CD4-positive, alpha-beta T cell treated with Interleukin-1 beta for 1 hour (primary cell): ENCODE results near the gene ATG5.

ENCODE experiments used
- DNase-seq, 2 donors: peaks; one replicate each; pipeline ENCODE4 v3.0.0-alpha.2; 2020 to 2022

Gene ATG5

DNA sequence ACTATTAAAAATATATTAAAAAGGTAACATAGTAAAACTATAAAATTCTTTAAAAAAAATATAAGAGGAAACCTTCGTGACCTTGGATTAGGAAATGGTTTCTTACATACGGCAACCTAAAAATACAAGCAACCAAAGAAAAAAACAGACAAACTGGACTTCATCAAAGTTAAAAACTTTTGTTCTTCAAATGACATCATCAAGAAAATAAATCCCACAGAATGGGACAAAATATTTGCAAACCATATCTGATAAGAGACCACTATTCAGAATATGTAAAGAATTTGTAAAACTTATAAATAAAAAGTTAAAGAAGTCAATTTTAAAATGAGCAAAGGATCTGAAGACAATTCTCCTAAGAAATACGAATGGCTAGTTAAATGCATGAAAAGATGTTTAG, 110.0 kb downstream of the ATG5 start:
- no peak for DNase-seq

DNA sequence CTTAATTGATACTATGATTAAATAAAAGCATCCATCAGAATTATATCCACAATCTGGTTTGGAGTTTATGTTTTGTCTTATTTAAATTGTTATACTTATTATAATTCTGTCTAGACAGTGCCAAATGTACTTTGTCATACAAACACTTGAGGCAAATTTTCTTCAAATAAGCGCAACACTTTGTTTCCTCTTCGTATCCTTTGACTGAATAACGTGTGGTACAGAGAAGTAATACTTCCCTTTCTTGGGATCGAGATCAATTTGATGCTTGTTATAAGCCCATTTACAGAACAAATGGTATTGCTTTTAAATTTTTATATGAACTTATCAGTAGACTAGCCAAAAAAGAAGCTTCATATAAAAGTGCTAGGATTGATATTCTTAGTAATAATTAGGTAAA, 111.0 kb downstream of the ATG5 start:
- DNase-seq = no peak

DNA sequence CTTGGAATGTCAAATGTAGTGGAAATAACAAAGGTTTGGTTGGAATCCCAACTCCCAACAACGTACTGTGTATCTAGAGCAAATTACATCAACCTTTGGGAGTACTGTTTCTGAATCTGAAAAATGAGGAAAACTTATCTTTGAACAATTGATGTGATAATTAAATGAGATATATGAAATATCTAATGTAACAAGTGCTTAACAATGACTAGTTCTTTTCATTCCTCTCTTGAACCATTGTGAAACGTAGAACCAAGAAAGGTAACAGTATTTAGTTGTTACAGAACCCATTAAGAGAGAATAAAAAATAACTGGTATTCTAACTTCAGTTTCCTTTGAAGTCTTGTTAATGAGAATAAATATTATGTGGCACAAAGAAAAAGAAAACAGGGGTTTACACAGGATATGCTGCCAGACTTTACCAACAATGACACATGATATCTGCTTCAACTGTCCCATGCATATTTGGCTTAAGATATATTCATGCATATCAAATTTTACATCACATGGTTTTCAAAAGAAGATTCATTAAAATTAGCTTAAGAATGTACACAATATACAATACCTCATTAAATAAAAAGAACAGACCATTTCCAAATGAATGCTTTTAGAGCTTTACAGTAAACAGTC, 111.8 kb downstream of the ATG5 start:
- DNase-seq = no peak

DNA sequence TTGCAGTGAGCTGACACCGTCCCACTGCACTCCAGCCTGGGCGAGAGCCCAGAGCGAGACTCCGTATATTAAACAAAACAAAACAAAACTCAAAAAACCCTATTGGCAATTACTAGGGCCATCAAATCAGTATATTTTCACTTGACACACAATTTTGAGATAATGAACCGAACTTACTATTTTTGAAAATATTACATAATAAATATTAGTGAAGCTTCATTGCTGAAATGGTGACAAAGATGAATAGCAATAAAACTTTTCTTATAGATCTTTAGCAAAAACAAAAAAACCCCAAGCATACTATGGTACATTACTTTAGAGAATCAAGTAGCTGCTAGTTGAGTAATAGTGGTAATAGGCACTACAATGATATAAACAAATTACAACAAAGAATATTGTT, 113.0 kb downstream of the ATG5 start:
- DNase-seq = no peak

DNA sequence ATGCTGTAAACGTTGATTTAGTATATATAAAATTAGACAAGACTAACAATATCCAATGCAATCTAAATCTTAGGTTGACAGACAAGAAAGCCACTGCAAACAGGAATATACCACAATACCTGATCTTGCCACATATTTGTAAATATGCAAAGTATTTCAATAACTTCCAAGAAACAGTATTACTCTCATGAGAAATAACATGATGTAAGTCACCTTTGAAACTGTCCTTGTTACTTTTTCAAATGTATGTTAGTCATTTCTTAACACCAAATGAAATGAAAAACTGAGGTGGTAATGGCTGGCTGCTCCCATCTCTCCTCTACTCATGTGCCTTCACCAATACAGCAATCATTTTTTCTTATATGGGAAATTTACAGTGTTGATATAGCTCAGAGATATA, 118.7 kb downstream of the ATG5 start:
- DNase-seq = no peak

DNA sequence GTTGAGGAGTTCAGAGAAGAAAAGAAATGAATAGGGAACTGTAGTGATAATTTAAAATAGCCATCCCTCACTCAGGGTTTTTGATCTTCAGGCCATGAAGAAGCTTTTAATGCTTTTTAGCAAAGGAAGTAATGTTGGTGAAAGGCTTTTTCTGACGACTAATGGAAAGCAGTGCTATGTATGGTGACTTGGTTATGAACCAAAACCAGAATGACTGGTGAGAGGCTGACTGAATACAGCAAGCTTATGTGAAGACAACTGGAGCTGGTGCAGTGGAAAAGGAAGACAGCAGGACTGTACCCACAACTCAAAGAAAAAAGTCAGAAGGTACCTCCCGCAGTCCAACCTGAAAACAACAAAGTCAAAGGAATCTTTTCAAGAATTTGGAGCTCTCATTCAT, 120.6 kb downstream of the ATG5 start:
- no peak for DNase-seq

DNA sequence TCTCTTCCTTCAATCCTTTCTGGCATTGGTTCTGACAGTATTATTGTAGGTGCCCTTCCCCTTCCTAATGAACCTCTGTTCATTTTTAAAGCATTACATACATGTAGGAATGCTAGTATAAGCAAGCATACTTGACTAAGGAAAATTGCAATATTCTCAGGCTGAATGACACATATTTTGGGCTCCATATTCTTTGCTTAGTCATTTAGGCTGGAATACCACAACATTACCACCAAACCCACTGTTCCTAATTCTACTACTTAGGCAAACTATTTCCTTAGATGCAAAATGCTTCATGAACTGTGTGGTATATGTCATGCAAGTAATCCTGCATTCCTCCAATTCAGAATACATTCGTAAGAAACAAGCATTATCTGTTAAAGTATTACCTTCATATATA, 125.6 kb downstream of the ATG5 start:
- DNase-seq = no peak

DNA sequence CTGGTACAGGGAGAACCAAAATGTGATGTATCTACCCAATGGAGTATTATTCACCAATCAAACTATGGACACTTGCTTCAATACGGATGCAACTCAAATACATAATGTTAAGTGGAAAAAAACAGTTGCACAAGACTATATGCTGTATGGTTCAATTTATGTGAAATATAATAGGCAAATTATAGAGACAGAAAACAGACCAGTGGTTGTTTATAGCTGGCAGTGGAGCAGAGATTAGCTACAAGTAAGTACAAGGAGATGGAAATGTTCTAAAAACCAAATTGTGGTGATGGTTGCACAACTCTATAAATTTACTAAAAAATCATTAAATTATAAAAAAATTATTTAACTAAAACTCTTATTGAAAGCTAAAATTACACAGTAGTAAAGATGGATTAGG, 126.2 kb downstream of the ATG5 start:
- DNase-seq = no peak

DNA sequence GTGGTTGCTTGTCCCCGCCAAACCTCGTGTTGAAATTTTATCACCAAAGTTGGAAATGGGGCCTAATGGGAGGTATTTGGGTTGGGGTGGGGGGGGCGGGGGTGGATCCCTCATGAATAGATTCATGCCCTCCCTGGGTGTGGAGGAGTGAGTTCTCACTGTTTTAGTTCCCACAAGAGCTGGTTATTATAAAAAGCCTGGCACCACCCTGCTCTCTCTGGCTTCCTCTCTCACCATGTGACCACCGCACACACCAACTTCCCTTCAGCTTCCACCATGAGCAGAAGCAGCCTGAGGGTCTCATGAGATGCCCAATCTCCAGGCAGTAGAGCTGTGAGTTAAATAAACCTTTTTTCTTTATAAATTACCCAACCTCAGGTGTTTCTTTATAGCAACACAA, 128.1 kb downstream of the ATG5 start:
- peak; percentile 15 to 48 for DNase-seq

DNA sequence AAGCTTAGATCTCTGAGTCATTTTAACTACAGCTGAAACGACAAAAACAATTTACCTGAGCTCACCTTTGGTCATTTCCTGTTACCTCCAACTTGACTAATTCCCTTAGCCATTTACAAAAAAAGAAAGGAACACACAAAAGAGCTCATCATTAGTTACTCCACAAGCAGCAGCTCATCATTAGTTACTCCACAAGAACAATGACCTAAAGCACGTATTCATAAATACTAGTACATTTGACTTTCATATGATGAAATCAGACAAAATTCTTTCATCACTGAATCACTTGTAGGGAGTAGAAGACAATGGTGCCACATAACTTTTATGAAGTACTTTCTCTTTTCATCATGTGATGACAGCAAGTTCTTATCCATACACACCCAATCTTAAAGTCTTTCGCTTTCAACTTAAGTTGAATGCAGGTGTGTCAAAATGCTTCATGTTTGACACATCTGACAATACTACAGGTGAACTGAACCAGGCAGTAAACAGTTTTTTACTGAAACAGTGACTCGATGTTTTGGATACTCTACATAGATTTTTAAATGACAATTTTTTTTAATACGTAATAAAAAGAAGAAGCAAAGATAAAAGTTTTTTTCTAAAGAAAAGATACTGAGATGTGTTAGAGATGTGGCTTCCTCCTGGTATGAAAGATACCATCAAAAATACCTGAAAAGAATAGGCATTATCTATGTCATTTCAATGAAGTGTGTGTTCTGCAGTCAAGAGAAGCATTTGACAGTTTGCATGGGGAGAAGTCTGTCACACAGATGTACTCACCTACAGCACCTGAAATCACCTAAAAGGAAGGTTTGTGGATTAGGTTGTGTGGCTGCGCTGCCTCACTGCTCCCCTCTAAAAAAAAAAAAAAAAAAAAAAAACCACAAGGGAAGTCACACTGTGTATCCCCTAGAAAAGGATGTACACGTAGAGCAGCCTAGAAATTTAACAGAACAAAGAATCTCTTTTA, 130.3 kb downstream of the ATG5 start:
- peak; percentile 22 to 57 for DNase-seq

DNA sequence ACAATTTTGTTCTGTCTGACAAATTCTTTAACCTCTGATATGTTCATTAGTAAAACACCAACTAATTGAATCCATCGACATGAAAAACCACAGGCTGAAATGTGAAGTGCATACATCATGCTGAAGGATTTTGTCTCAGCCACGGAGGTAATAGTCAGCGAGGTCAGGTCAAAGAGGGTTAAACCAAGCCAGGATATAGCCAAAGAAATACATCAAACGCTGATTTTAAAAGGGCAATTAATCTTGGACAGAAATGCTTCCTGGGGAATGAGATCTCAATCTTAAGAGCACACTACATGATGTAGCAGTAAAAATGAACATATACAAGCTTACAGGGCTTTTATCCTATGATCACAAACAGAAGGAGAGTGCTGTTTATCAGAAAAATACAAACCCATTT, 132.7 kb downstream of the ATG5 start:
- no peak for DNase-seq

DNA sequence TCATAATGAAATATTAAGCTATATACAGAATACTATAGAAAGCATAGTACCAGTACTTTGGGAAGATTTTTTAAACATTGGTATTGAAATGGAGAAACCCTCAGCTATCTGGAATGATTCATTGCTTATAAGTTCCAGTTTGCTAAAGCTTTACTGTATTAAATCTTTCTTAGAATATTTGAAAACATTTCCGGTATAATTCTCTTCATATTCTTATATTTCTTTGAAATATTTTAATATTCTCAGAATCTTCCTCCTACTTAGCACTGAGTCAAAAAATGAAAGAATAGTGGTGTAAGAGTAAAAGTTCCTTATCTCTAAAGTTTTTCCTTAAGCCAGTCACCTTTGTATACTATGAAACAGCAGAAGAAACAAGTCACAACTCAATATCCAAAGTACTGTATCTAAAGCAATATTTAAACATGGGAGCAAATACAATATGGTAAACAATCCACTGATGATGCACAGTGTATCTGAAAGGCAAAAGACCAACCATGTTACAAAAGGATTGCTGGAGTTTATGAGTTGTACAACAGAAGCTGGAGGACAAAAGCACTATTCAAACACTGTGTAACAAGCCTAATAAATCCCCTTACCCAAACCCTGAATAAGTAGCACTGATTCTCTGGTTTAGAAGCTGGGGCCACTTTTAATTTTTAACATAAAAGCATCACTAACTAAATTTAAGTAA, 137.3 kb downstream of the ATG5 start:
- no peak for DNase-seq

DNA sequence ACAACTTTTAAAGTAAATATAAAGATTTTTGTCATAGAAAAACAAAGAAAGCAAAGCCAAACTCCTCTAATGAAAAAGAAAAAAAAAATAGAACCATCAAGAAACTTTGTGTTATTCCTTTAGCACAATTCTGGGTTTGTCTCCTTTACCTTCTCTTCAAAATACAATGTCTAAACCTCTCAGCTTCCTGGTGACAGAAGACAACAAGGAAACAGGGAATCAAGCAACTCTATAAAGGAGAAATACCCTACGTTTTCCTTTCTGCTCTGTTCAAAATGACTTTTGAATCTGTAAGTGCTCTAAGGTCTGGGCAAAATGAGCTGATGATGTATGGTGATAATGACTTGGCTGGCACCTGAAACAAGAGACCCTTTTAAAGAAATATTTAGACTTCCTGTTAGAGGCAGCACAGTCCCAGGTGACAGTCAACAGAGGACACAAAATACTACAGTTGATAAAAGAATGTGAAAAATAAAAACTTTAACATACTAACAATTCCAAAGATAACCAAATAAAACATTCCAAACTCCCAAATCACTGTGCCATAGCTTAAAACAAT, 138.1 kb downstream of the ATG5 start:
- no peak for DNase-seq

DNA sequence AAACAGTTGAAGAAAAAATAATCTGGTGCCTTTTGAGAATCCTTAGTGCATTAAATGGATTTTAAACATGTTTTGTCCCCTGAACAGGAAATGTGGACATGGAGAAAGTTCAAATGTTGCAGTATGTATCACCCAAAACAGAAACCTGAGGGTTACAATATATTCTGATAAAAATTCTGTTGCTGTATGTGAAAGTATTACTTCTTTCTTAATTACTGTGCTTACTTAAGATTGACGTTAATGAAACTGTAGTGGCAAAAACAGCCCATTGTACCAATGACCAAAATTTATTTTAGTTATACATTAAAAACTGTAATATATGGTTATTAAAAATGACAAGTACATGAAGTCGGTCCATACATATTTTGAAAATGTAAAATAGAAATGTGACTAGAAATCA, 138.8 kb downstream of the ATG5 start:
- no peak for DNase-seq

DNA sequence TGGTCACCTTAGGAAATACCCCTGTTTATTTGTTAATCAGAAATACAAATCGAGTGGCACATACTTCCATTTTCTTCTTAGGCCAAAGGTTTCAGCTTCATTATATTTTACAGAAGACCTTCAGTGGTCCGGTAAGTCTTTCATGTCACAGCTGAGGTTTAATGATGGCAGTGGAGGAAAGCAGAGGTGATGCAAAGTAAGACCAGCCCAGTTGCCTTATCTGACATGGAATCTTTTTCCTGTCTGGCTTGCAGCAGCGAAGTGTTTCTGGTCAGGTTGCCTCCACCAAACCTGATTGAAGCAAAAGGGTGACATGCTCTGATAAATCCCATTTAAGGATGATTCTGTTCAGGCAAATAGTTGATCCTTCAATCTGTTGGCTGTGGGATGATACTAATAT, 139.4 kb downstream of the ATG5 start:
- no peak for DNase-seq

DNA sequence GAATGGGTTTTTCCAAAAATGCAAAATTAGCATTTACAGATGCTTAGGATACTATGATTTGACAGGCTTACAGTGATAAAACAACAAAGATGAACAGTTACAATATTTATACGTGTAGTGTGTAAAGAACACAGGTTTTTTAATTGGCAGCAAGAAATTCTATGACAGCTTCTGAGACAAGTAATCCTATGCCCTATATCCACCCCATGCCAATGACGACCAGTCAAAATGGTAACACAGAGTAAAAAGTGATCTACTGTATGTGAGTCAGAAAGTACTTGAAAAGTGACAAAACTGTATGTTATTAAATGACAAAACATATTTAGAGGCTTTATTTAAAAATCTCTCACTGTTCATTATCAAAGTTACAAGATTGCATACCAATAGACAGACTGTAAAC, 139.9 kb downstream of the ATG5 start:
- no peak for DNase-seq

DNA sequence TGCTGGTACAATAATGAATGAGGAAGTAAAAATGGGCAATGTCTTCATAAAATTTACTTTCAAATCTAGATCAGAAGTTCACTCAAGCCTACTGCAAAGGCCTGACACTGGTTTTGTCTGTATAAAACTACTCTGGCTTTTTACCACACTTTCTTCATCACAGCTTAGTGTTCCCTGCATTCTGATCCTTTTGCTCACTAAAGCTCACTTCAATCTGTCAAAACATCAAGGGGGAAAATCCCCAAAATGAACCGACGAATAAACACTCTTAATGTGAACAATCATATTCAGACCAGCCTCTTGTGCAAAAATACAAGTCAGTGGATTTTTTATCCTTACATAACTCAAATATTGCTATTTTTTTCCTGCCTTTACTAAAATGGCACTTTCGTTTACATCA, 140.9 kb downstream of the ATG5 start:
- DNase-seq = no peak

DNA sequence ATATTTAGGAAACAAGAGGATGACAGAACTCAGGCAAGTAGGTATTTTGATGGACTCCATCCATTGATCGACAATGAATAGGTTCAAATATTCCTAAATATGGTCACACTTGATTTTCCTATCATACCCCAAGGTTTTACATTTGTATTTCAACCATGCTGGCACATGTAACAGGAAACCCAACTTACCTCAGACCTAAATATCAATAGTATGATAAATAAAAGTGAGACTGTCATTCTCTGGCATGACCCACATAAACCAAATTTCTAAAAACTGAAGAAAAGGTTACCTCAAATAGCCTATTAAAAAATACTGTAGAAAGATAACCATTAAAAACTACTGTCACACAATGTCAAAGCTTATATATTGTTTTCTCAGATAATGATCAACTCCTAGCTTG, 142.1 kb downstream of the ATG5 start:
- no peak for DNase-seq

DNA sequence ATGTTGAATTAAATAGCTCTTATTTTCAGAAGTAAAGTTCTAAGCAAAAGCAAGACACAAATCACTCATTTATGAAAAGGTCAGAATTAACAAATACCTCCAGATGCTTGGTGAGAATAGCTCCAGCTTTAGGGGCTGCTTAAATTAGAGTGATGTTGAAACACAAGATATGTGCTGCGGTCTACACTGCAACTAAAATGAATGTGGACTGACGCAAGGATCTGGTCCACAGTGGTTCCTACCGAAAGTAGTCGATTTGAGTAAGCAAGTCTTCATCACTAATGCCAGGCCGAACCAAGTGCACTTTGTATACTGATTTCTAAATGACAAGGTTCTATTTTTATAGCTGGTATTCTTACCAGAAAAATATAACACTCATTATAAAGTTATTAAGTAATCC, 143.1 kb downstream of the ATG5 start:
- DNase-seq = no peak

DNA sequence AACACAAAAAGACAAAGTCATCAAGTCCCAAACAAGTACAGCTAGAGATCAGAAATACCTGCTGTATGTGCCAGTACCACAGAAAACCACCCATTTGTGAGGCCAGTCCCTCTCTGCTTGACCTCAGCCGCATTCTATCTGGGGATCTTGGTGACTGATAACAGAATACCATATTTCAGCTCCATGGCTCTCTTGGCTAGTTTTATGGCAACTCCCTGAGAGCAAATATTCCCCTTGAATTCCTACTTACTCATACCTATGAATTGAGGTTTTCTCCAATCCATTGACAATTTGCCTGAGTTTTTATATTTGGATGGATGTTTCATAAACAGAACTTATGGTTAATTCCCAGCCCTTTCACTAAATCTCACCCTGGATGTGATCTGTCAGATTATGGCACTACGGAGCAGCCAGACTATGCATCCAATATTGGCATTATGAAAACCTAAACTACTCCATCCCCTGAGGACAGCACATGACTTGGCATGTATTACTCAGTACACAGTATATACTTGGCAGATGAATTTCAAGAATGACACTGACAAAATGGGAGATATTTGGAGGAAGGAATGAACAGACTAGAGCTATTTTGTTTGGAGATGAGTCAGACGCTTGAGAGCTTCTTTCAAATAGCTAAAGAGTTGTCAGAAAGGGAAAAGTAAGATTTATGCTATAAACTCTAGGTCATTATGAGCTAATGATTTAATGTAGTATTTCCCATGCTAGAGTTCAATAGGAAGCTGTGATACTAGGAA, 143.7 kb downstream of the ATG5 start:
- DNase-seq = no peak

DNA sequence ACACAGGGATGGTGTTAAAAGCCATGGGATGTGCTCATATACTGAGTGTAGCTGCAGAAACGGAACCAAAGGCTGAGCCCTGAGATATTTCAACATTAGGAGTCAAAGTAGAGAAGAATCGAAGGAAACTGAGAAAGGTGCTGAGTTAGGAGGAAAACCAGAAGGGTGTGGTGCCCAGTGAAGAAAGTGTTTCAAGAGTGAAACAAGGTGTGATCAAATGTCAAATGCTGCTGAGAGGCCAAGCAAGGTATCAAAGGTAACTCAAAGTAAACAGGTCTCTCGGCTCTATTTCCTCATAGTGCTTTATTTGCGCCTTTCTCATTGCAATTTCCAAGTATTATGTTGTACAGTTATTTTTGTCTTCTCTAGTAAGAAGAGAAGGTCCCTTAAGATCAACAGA, 145.4 kb downstream of the ATG5 start:
- DNase-seq = no peak

DNA sequence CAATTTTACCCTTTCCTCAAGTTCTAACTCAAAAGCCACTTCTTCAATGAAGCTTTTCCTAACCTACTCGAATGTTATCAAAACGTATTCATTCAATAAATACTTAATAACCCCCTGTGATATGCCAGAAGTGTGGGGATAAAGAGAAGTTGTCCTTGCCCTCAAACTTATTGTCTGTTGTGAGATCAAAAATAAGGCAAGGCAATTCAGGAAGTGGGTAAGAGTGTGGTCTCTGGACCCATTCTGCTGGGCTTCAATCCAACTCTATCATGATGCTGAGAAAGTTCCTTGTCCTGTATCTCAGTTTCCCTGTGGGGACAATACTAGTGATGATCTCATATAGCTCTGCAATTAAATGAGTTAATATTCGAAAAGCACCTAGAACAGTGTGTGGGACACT, 146.7 kb downstream of the ATG5 start:
- DNase-seq = no peak

DNA sequence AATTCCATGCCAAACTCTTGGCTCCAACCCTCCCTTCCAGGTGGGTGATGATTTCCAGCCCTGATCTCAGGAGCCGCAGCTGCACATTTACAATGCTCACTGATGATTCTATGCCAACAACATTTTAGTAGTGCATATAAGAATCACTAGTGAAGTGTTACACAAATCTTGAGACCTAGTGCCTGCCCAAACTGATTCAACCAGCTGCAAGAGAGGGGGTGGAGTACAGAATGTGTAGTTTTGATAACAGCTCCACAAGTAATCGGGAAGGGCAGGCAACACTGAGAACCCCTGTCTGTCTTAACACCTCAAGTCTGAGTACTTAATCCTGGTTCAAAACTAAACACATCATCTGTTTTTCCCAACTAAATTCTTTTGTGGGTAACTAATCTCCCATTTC, 147.8 kb downstream of the ATG5 start:
- DNase-seq = no peak
